HepG2 (cell line): ENCODE measurements around the gene CREBZF. TPM values are rescaled to one million over a fixed set of nuclear protein-coding genes. Genes with fewer than 3 reads are reported as not detected.

Source experiments
- EZH2 ChIP-seq: conservative IDR thresholded peaks from 2 replicates; pipeline ENCODE4 v1.6.1; 2012; ENCODE audit warnings: mild to moderate bottlenecking, low read depth, low read length, moderate library complexity
- FOXA1 ChIP-seq, 2 experiments: fragments of 450-650 bp in 1 of 2; sonication (generic) in 1 of 2; formaldehyde crosslinking in 1 of 2; IDR thresholded peaks; 2 replicates each; pipeline versions ENCODE4 v1.4.0 to v1.6.1; 2016 to 2020; ENCODE audit warnings: missing genetic modification reagents in 1 of 2
- GLI4 ChIP-seq: sonication (generic); formaldehyde crosslinking; IDR thresholded peaks from 2 replicates; pipeline ENCODE4 v1.5.1; 2020; ENCODE audit warnings: missing genetic modification reagents, mild to moderate bottlenecking, moderate library complexity, borderline replicate concordance
- KDM5A ChIP-seq: fragments of 200-600 bp; sonication (generic); IDR thresholded peaks from 2 replicates; pipeline ENCODE4 v1.7.0; 2018; ENCODE audit warnings: antibody characterized with exemption, mild to moderate bottlenecking, low read length, borderline replicate concordance
- POGZ ChIP-seq: sonication (generic); formaldehyde crosslinking; IDR thresholded peaks from 2 replicates; pipeline ENCODE4 v1.4.0; 2020; ENCODE audit warnings: mild to moderate bottlenecking, missing genetic modification reagents
- RORA ChIP-seq: sonication (generic); formaldehyde crosslinking; IDR thresholded peaks from 2 replicates; pipeline ENCODE4 v1.5.0; 2020; ENCODE audit warnings: mild to moderate bottlenecking, missing genetic modification reagents, moderate library complexity
- SIX4 ChIP-seq: sonication (generic); formaldehyde crosslinking; IDR thresholded peaks from 2 replicates; pipeline ENCODE4 v1.4.0; 2020; ENCODE audit warnings: missing genetic modification reagents
- SRY ChIP-seq: sonication (generic); formaldehyde crosslinking; IDR thresholded peaks from 2 replicates; pipeline ENCODE4 v1.8.0; 2022; ENCODE audit warnings: mild to moderate bottlenecking, missing genetic modification reagents
- XBP1 ChIP-seq: sonication (generic); formaldehyde crosslinking; IDR thresholded peaks from 2 replicates; pipeline ENCODE4 v1.5.0; 2020; ENCODE audit warnings: missing genetic modification reagents
- ZBTB7A ChIP-seq: sonication (generic); formaldehyde crosslinking; IDR thresholded peaks from 2 replicates; pipeline ENCODE4 v1.8.0; 2022; ENCODE audit warnings: mild to moderate bottlenecking, missing genetic modification reagents
- ZNF326 ChIP-seq: sonication (generic); formaldehyde crosslinking; IDR thresholded peaks from 2 replicates; pipeline ENCODE4 v1.4.0; 2020; ENCODE audit warnings: missing genetic modification reagents, borderline replicate concordance
- ZNF530 ChIP-seq: sonication (generic); formaldehyde crosslinking; IDR thresholded peaks from 2 replicates; pipeline ENCODE4 v1.5.0; 2020; ENCODE audit warnings: low read depth, mild to moderate bottlenecking, missing genetic modification reagents
- ZNF563 ChIP-seq: sonication (generic); formaldehyde crosslinking; IDR thresholded peaks from 2 replicates; pipeline ENCODE4 v1.8.0; 2022; ENCODE audit warnings: mild to moderate bottlenecking, moderate library complexity, missing genetic modification reagents
- ZNF7 ChIP-seq: IDR thresholded peaks from 2 replicates; pipeline ENCODE4 v1.6.1; 2016; ENCODE audit warnings: missing biosample characterization, missing genetic modification reagents
- ZSCAN9 ChIP-seq: IDR thresholded peaks from 2 replicates; pipeline ENCODE4 v1.6.1; 2016; ENCODE audit warnings: borderline replicate concordance
- polyA plus RNA-seq, 8 experiments: library from polyadenylated mRNA; depleted of rRNA in 3 of 8; stranded (reverse) in 7 of 8; unstranded in 1 of 8; fragments of >200 nt; fragmentation: Illumina TruSeq in 4 of 8; extraction: Trizol in 4 of 8; gene quantifications; 2 replicates each; pipeline versions ENCODE4 v1.2.1 to v1.2.3, GENCODE V29; 2011 to 2016; ENCODE audit warnings: low read depth in 4 of 8, missing spikeins in 1 of 8, mixed read lengths in 1 of 8; ENCODE audit not compliant: insufficient read depth in 1 of 8
- total RNA-seq, 5 experiments: library from RNA; depleted of rRNA; stranded (reverse); fragments of >200 nt; fragmentation: Illumina TruSeq; extraction: Trizol; gene quantifications; 2 replicates each; pipeline ENCODE4 v1.2.3, GENCODE V29; 2016; ENCODE audit warnings: low read depth in 1 of 5
- TF ChIP-seq, protein P1 (sequence below): IDR thresholded peaks from 2 replicates; pipeline ENCODE4 v1.6.1; 2016; ENCODE audit warnings: missing biosample characterization, missing genetic modification reagents, low read depth
- TF ChIP-seq, protein P2 (sequence below): sonication (generic); formaldehyde crosslinking; IDR thresholded peaks from 2 replicates; pipeline ENCODE4 v1.8.1; 2023; ENCODE audit warnings: missing genetic modification reagents, inconsistent platforms, borderline replicate concordance
- TF ChIP-seq, protein P3 (sequence below): sonication (generic); formaldehyde crosslinking; IDR thresholded peaks from 2 replicates; pipeline ENCODE4 v1.5.0; 2020; ENCODE audit warnings: missing genetic modification reagents
- TF ChIP-seq, protein P4 (sequence below): sonication (generic); formaldehyde crosslinking; conservative IDR thresholded peaks from 2 replicates; pipeline ENCODE4 v1.5.0; 2020; ENCODE audit warnings: missing genetic modification reagents
- TF ChIP-seq, protein P5 (sequence below): IDR thresholded peaks from 2 replicates; pipeline ENCODE4 v1.6.1; 2016; ENCODE audit warnings: missing compliant biosample characterization, missing genetic modification reagents, borderline replicate concordance
- TF ChIP-seq, protein P6 (sequence below): sonication (generic); formaldehyde crosslinking; IDR thresholded peaks from 2 replicates; pipeline ENCODE4 v1.4.0; 2020; ENCODE audit warnings: missing genetic modification reagents, borderline replicate concordance

Gene CREBZF
- total and polyA plus RNA-seq, 2 of the 13 experiments (the other 11 are each of a cell fraction or from before 2014, with no cell fraction given), result 30.6 to 43.1 TPM

DNA sequence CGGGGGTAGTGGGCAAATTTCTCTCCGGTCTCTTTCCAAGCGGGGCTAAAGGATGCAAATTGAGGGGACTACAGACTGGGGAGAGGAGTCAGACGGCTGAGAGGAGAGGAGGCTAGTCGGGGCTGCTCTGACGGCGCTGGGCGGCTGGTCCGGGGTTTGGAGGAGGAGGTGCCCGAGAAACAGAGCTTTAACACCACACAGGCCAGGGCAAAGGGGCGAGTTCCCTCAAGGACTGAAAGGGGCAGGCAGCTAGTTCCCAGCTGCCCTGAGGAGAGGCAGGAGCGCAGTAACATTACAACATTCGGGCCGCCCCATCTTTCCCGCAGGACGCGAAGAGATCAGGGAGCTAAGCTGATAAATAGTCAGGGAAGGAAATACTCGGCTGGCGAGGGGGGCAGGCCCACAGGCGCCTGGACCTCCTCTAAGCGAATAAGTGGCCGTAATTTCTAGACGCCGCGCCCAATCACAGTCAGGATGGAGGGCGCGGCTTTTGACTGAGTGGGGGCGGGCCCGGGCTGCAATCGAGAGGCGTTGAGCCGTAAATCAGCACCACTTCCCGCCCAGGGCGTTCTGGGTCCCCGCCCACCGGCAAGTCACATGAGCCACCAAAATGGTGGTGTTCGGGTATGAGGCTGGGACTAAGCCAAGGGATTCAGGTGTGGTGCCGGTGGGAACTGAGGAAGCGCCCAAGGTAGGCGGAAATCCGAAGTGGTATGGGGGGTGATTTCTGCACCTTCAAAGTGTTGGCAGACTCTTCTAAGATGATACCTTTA is 36.7 kb downstream of the CREBZF start, which contains the start of gene TMEM126B (continued):
- TF ChIP-seq GLI4 (no peak), XBP1 (CRISPR knock-in tag) (0 out of 2 replicates have a peak, but pooled peaks have one; percentile 39), ZSCAN9 (CRISPR knock-in tag) (no peak), ZNF326 (CRISPR knock-in tag) (no peak), ZBTB7A (CRISPR knock-in tag) (no peak), POGZ (peak; percentile 82), EZH2 (no peak), RORA (CRISPR knock-in tag) (no peak), SIX4 (CRISPR knock-in tag) (peak; percentile 9; the same call in 1 of the 2 replicates), ZNF563 (no peak), ZNF7 (no peak), FOXA1 (IDR thresholded peaks at IDR 0.05) (no peak), FOXA1 (CRISPR knock-in tag; IDR thresholded peaks at IDR 0.05) (no peak), KDM5A (peak; percentile 92), ZNF530 (no peak), SRY (CRISPR knock-in tag) (no peak; the same call in 1 of the 2 replicates)
- TF ChIP-seq, protein P1, sequence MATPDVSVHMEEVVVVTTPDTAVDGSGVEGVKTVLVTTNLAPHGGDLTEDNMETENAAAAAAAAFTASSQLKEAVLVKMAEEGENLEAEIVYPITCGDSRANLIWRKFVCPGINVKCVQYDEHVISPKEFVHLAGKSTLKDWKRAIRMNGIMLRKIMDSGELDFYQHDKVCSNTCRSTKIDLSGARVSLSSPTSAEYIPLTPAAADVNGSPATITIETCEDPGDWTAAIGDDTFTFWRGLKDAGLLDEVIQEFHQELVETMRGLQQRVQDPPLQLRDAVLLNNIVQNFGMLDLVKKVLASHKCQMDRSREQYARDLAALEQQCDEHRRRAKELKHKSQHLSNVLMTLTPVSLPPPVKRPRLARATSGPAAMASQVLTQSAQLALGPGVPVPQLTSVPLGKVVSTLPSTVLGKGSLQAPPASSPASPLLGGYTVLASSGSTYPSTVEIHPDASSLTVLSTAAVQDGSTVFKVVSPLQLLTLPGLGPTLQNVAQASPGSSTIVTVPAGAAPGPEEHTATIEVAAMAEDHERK (CRISPR knock-in tag), result no peak
- TF ChIP-seq, protein P2, sequence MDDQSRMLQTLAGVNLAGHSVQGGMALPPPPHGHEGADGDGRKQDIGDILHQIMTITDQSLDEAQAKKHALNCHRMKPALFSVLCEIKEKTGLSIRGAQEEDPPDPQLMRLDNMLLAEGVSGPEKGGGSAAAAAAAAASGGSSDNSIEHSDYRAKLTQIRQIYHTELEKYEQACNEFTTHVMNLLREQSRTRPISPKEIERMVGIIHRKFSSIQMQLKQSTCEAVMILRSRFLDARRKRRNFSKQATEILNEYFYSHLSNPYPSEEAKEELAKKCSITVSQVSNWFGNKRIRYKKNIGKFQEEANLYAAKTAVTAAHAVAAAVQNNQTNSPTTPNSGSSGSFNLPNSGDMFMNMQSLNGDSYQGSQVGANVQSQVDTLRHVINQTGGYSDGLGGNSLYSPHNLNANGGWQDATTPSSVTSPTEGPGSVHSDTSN (CRISPR knock-in tag), result no peak
- TF ChIP-seq, protein P3, sequence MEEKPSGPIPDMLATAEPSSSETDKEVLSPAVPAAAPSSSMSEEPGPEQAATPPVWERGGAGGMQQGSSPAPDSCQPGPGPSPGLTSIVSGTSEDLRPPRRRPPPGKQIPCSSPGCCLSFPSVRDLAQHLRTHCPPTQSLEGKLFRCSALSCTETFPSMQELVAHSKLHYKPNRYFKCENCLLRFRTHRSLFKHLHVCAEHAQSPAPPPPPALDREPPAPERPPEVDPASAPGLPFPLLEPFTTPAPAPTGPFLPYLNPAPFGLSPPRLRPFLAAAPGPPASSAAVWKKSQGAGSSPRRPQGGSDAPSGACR (CRISPR knock-in tag), result peak; percentile 80; the same call in 1 of the 2 replicates
- TF ChIP-seq, protein P4, sequence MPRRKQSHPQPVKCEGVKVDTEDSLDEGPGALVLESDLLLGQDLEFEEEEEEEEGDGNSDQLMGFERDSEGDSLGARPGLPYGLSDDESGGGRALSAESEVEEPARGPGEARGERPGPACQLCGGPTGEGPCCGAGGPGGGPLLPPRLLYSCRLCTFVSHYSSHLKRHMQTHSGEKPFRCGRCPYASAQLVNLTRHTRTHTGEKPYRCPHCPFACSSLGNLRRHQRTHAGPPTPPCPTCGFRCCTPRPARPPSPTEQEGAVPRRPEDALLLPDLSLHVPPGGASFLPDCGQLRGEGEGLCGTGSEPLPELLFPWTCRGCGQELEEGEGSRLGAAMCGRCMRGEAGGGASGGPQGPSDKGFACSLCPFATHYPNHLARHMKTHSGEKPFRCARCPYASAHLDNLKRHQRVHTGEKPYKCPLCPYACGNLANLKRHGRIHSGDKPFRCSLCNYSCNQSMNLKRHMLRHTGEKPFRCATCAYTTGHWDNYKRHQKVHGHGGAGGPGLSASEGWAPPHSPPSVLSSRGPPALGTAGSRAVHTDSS (CRISPR knock-in tag), result no peak; the same call in 1 of the 2 replicates
- TF ChIP-seq, protein P5, sequence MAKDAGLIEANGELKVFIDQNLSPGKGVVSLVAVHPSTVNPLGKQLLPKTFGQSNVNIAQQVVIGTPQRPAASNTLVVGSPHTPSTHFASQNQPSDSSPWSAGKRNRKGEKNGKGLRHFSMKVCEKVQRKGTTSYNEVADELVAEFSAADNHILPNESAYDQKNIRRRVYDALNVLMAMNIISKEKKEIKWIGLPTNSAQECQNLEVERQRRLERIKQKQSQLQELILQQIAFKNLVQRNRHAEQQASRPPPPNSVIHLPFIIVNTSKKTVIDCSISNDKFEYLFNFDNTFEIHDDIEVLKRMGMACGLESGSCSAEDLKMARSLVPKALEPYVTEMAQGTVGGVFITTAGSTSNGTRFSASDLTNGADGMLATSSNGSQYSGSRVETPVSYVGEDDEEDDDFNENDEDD (CRISPR knock-in tag), result peak; percentile 91
- TF ChIP-seq, protein P6, sequence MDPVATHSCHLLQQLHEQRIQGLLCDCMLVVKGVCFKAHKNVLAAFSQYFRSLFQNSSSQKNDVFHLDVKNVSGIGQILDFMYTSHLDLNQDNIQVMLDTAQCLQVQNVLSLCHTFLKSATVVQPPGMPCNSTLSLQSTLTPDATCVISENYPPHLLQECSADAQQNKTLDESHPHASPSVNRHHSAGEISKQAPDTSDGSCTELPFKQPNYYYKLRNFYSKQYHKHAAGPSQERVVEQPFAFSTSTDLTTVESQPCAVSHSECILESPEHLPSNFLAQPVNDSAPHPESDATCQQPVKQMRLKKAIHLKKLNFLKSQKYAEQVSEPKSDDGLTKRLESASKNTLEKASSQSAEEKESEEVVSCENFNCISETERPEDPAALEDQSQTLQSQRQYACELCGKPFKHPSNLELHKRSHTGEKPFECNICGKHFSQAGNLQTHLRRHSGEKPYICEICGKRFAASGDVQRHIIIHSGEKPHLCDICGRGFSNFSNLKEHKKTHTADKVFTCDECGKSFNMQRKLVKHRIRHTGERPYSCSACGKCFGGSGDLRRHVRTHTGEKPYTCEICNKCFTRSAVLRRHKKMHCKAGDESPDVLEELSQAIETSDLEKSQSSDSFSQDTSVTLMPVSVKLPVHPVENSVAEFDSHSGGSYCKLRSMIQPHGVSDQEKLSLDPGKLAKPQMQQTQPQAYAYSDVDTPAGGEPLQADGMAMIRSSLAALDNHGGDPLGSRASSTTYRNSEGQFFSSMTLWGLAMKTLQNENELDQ (CRISPR knock-in tag), result no peak
